HG02798 (cell line): ENCODE data around the gene COL19A1.

ENCODE experiments used
- ATAC-seq: cut with Tn5 transposase; IDR thresholded peaks from one replicate; pipeline ENCODE4 v1.9.1; 2021; ENCODE audit warnings: mild to moderate bottlenecking; ENCODE audit not compliant: unreplicated experiment, poor library complexity

The COL19A1 gene

GRCh38 chr6:70040766-70041165 is 174.4 kb downstream of the COL19A1 start:
- ATAC-seq: no peak

GRCh38 chr6:70041411-70041810 is 175.1 kb downstream of the COL19A1 start:
- ATAC-seq: no peak

- no peak for ATAC-seq
Observed at GRCh38 chr6:70045413-70045812, 179.1 kb downstream of the COL19A1 start.

- ATAC-seq: no peak
Observed at GRCh38 chr6:70051197-70052124, 185.1 kb downstream of the COL19A1 start.

- ATAC-seq: no peak
Observed at GRCh38 chr6:70059039-70059719, 192.8 kb downstream of the COL19A1 start.

GRCh38 chr6:70060680-70061079 is 194.3 kb downstream of the COL19A1 start:
- ATAC-seq: no peak

- ATAC-seq: no peak
Observed at GRCh38 chr6:70061546-70061945, 195.2 kb downstream of the COL19A1 start.

GRCh38 chr6:70062010-70062409 is 195.7 kb downstream of the COL19A1 start:
- no peak for ATAC-seq

- ATAC-seq: no peak
Observed at GRCh38 chr6:70072540-70073179, 206.3 kb downstream of the COL19A1 start.

- no peak for ATAC-seq
Observed at GRCh38 chr6:70073637-70074036, 207.3 kb downstream of the COL19A1 start.

GRCh38 chr6:70079241-70079640 is 212.9 kb downstream of the COL19A1 start:
- peak; percentile 61 for ATAC-seq

GRCh38 chr6:70080443-70081070 is 214.2 kb downstream of the COL19A1 start:
- ATAC-seq: no peak

- no peak for ATAC-seq
Observed at GRCh38 chr6:70082830-70083229, 216.5 kb downstream of the COL19A1 start.

GRCh38 chr6:70086806-70087205 is 220.4 kb downstream of the COL19A1 start:
- no peak for ATAC-seq

- ATAC-seq: no peak
Observed at GRCh38 chr6:70094156-70094555, 227.8 kb downstream of the COL19A1 start.

- no peak for ATAC-seq
Observed at GRCh38 chr6:70099732-70100131, 233.4 kb downstream of the COL19A1 start.

GRCh38 chr6:70103798-70104197 is 237.4 kb downstream of the COL19A1 start:
- no peak for ATAC-seq

- ATAC-seq: peak; percentile 55
Observed at GRCh38 chr6:70107852-70108629, 241.7 kb downstream of the COL19A1 start.

GRCh38 chr6:70110126-70111022 is 244.0 kb downstream of the COL19A1 start:
- no peak for ATAC-seq
